Endothelial cell of umbilical vein (primary cell): ENCODE measurements around the gene ANKLE2.

ENCODE experiments used
- FOS ChIP-seq: IDR thresholded peaks from 2 replicates; pipeline ENCODE4 v1.6.1; 2011; ENCODE audit warnings: mild to moderate bottlenecking, low read length, moderate library complexity, borderline replicate concordance; ENCODE audit not compliant: insufficient read depth
- POLR2A ChIP-seq: IDR thresholded peaks from 2 replicates; pipeline ENCODE4 v1.6.1; 2012; ENCODE audit warnings: low read depth, mild to moderate bottlenecking, control low read depth, low read length
- TF ChIP-seq, protein P1 (sequence below), 2 donors: IDR thresholded peaks; 1 replicate in 1 of 2; 2 replicates in 1 of 2; pipeline ENCODE4 v1.5.1; 2011; ENCODE audit warnings: low read length in 2 of 2, mild to moderate bottlenecking in 2 of 2, moderate library complexity in 2 of 2, control low read depth in 1 of 2, inconsistent platforms in 1 of 2, low read depth in 1 of 2; ENCODE audit not compliant: insufficient read depth in 1 of 2; ENCODE audit errors: extremely low read depth in 1 of 2
- TF ChIP-seq, protein P2 (sequence below): IDR thresholded peaks from 2 replicates; pipeline ENCODE4 v1.6.1; 2011; ENCODE audit not compliant: insufficient read depth, insufficient read length

DNA sequence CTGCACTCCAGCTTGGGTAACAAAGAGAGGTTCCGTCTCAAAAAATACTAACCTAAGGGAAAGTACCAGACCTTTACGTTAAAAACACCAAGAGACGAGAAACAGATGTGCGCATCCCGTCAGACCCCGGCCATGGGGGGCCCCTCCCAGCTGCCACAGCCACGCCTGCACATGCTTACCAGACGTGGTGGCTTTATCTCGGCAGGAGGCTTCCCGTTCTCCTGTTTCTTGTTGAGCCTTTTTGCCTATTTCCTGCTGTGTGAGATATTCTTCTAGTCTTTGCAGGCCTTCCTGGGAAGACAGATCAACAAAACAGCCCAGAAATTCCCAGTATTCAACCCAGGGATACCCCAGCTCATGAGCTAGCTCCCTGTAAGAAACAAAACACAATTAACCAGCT lies 27.4 kb downstream of the ANKLE2 start:
- TF ChIP-seq POLR2A (no peak), FOS (no peak)
- TF ChIP-seq, protein P1, sequence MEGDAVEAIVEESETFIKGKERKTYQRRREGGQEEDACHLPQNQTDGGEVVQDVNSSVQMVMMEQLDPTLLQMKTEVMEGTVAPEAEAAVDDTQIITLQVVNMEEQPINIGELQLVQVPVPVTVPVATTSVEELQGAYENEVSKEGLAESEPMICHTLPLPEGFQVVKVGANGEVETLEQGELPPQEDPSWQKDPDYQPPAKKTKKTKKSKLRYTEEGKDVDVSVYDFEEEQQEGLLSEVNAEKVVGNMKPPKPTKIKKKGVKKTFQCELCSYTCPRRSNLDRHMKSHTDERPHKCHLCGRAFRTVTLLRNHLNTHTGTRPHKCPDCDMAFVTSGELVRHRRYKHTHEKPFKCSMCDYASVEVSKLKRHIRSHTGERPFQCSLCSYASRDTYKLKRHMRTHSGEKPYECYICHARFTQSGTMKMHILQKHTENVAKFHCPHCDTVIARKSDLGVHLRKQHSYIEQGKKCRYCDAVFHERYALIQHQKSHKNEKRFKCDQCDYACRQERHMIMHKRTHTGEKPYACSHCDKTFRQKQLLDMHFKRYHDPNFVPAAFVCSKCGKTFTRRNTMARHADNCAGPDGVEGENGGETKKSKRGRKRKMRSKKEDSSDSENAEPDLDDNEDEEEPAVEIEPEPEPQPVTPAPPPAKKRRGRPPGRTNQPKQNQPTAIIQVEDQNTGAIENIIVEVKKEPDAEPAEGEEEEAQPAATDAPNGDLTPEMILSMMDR (IDR thresholded peaks at IDR 0.05; ENCODE audit: extremely low read depth in 1 of 2, insufficient read depth in 1 of 2, low read depth in 1 of 2, low read length in 2 of 2), result no peak
- TF ChIP-seq, protein P2, sequence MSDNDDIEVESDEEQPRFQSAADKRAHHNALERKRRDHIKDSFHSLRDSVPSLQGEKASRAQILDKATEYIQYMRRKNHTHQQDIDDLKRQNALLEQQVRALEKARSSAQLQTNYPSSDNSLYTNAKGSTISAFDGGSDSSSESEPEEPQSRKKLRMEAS, result no peak
